ENCODE data around the gene PSPH. TPM values are rescaled to one million over a fixed set of nuclear protein-coding genes. Genes with fewer than 3 reads are reported as not detected.
A peak's percentile ranks its signal among the peaks of the same experiment; 100 is the strongest.

The PSPH gene
- total and polyA plus RNA-seq, 10 of the 15 experiments (the other 5 are each of a cell fraction or from before 2014, with no cell fraction given), result 5.2 to 36.4 (median 23.9) TPM

- BruUV-seq (replicated peaks), result TSS peak; percentile 82
- peak within 1 kb of the TSS; percentile 72 for H3K4me3 ChIP-seq
- H3K79me2 ChIP-seq (ENCODE audit: control insufficient read depth, insufficient read depth, low read length), result peaks cover 20% of the 10 kb centered on the region
- H4K20me1 ChIP-seq (ENCODE audit: control insufficient read depth, insufficient read depth), result no peaks in the 10 kb centered on the region
- ATAC-seq, result peak; percentile 95
- intact Hi-C loops (cut with micrococcal nuclease; ENCODE audit: unreplicated experiment), result loop anchor here (1.0 to 5.0 kb wide), 4 partner anchors 13 to 757 kb away; partner anchors contain the start of genes CCT6A and PSPH
- POLR2A ChIA-PET, result interaction anchor here (0.5 to 4.3 kb wide), 7 partner anchors 10 to 546 kb away, joined by 3 to 29 read pairs (median 5); partner anchors contain the start of genes CCT6A, CHCHD2 and PSPH
- H3K27me3 ChIP-seq (replicated peaks in 1 of 2; ENCODE audit: control insufficient read depth in 2 of 2, insufficient read depth in 2 of 2, low read length in 1 of 2), result no peaks in the 10 kb centered on the region
- RAD21 ChIA-PET (ENCODE audit: unreplicated experiment), result interaction anchor here (1.3 to 3.6 kb wide), 4 partner anchors 10 to 65 kb away, joined by 4 to 23 read pairs (median 8); partner anchors contain the start of genes CCT6A and PSPH
- CTCF ChIA-PET, result interaction anchor here (1.0 to 4.3 kb wide), 6 partner anchors 8 to 423 kb away, joined by 3 to 34 read pairs (median 6); partner anchors contain the start of genes CCT6A and PSPH
- H3K4me1 ChIP-seq (ENCODE audit: control insufficient read depth, insufficient read depth, low read length), result peaks cover 6% of the 10 kb centered on the region; the same call in 1 of the 2 replicates
- in situ Hi-C loops (cut with MboI), result no loop called here
- H3K4me2 ChIP-seq (ENCODE audit: control insufficient read depth, insufficient read depth), result peak within 1 kb of the TSS; percentile 45
- SMC1A ChIA-PET (ENCODE audit: uncharacterized antibody, unreplicated experiment), result interaction anchor here (0.7 to 2.5 kb wide), 4 partner anchors 9 to 30 kb away, joined by 4 to 13 read pairs (median 5); partner anchors contain the start of genes CCT6A and PSPH
- no peak for FAIRE-seq
- DNase-seq (ENCODE audit: low read depth, low spot score), result peak; percentile 78
- peaks cover 1 to 21% of the 10 kb centered on the region in 2 experiments; a peak in 3 of 4 replicates for H3K36me3 ChIP-seq (ENCODE audit: control insufficient read depth in 2 of 2, insufficient read depth in 2 of 2, low read length in 1 of 2)
- H3K9me3 ChIP-seq (replicated peaks; ENCODE audit: control insufficient read depth, insufficient read depth, low read length), result no peaks in the 10 kb centered on the region
- peak within 1 kb of the TSS; percentile 71 for H3K27ac ChIP-seq (ENCODE audit: control insufficient read depth, insufficient read depth)
- peak within 1 kb of the TSS; percentile 83 for H3K9ac ChIP-seq (ENCODE audit: control insufficient read depth, insufficient read depth, low read length)
- peak within 1 kb of the TSS; percentile 75 for H2AFZ ChIP-seq (ENCODE audit: control insufficient read depth, low read depth, low read length)
- WGBS (ENCODE audit: insufficient coverage, insufficient replicate concordance, low lambda C conversion rate, missing lambda C conversion rate), result 1% methylated on average over 49 of the region's 49 CpGs
- TF ChIP-seq BCL11A (IDR thresholded peaks at IDR 0.05; ENCODE audit: low read depth, low read length) (no peak), KLF5 (IDR thresholded peaks at IDR 0.05; ENCODE audit: partially characterized antibody) (no peak), CBFB (IDR thresholded peaks at IDR 0.05; ENCODE audit: low read depth) (peak; percentile 18), SIN3A (IDR thresholded peaks at IDR 0.05; ENCODE audit: low read depth, low read length) (peak; percentile 76), HCFC1 (IDR thresholded peaks at IDR 0.05; ENCODE audit: low read length) (peak; percentile 48), NFXL1 (IDR thresholded peaks at IDR 0.05; ENCODE audit: borderline replicate concordance) (no peak), RUNX3 (IDR thresholded peaks at IDR 0.05; ENCODE audit: low read length) (no peak; the same call in 1 of the 2 replicates), SREBF2 (IDR thresholded peaks at IDR 0.05; ENCODE audit: low read length) (no peak), LARP7 (IDR thresholded peaks at IDR 0.05) (peak; percentile 64; the same call in 1 of the 2 replicates), EGR1 (IDR thresholded peaks at IDR 0.05; ENCODE audit: borderline replicate concordance in 1 of 2, low read depth in 2 of 2, low read length in 2 of 2) (peak in 1 of 2 experiments; percentile 72; a peak in 2 of 3 replicates), EZH2 (IDR thresholded peaks at IDR 0.05; ENCODE audit: borderline replicate concordance, control insufficient read depth, low read depth, low read length) (no peak)
- TF ChIP-seq, protein P1, sequence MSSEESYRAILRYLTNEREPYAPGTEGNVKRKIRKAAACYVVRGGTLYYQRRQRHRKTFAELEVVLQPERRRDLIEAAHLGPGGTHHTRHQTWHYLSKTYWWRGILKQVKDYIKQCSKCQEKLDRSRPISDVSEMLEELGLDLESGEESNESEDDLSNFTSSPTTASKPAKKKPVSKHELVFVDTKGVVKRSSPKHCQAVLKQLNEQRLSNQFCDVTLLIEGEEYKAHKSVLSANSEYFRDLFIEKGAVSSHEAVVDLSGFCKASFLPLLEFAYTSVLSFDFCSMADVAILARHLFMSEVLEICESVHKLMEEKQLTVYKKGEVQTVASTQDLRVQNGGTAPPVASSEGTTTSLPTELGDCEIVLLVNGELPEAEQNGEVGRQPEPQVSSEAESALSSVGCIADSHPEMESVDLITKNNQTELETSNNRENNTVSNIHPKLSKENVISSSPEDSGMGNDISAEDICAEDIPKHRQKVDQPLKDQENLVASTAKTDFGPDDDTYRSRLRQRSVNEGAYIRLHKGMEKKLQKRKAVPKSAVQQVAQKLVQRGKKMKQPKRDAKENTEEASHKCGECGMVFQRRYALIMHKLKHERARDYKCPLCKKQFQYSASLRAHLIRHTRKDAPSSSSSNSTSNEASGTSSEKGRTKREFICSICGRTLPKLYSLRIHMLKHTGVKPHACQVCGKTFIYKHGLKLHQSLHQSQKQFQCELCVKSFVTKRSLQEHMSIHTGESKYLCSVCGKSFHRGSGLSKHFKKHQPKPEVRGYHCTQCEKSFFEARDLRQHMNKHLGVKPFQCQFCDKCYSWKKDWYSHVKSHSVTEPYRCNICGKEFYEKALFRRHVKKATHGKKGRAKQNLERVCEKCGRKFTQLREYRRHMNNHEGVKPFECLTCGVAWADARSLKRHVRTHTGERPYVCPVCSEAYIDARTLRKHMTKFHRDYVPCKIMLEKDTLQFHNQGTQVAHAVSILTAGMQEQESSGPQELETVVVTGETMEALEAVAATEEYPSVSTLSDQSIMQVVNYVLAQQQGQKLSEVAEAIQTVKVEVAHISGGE (CRISPR knock-in tag; IDR thresholded peaks at IDR 0.05), result peak; percentile 24; the same call in 1 of the 2 replicates
- TF ChIP-seq, protein P2, sequence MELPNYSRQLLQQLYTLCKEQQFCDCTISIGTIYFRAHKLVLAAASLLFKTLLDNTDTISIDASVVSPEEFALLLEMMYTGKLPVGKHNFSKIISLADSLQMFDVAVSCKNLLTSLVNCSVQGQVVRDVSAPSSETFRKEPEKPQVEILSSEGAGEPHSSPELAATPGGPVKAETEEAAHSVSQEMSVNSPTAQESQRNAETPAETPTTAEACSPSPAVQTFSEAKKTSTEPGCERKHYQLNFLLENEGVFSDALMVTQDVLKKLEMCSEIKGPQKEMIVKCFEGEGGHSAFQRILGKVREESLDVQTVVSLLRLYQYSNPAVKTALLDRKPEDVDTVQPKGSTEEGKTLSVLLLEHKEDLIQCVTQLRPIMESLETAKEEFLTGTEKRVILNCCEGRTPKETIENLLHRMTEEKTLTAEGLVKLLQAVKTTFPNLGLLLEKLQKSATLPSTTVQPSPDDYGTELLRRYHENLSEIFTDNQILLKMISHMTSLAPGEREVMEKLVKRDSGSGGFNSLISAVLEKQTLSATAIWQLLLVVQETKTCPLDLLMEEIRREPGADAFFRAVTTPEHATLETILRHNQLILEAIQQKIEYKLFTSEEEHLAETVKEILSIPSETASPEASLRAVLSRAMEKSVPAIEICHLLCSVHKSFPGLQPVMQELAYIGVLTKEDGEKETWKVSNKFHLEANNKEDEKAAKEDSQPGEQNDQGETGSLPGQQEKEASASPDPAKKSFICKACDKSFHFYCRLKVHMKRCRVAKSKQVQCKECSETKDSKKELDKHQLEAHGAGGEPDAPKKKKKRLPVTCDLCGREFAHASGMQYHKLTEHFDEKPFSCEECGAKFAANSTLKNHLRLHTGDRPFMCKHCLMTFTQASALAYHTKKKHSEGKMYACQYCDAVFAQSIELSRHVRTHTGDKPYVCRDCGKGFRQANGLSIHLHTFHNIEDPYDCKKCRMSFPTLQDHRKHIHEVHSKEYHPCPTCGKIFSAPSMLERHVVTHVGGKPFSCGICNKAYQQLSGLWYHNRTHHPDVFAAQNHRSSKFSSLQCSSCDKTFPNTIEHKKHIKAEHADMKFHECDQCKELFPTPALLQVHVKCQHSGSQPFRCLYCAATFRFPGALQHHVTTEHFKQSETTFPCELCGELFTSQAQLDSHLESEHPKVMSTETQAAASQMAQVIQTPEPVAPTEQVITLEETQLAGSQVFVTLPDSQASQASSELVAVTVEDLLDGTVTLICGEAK (IDR thresholded peaks at IDR 0.05; ENCODE audit: borderline replicate concordance), result no peak
Measured at GRCh38 chr7:56063882-56064625, 12.8 kb upstream of the PSPH start, which contains the start of gene SUMF2. TSS of gene SUMF2 (plus strand) at chr7:56064286. CDS start at chr7:56064312, 26 bp downstream.

Data from GM12878 (cell line).